Measurements from ENCODE around the gene IDH2. TPM values are rescaled to one million over a fixed set of nuclear protein-coding genes. Genes with fewer than 3 reads are reported as not detected.

Gene IDH2
- polyA plus RNA-seq, 1 donor from 2014 or later: 84.7 TPM

GRCh38 chr15:90033448-90033847, 68.8 kb downstream of the IDH2 start:
- TF ChIP-seq RAD21 (conservative IDR thresholded peaks at IDR 0.05) (no peak), POLR2AphosphoS5 (IDR thresholded peaks at IDR 0.05) (no peak), CTCF (IDR thresholded peaks at IDR 0.05; ENCODE audit: poor library complexity, severe bottlenecking) (no peak), EZH2 (IDR thresholded peaks at IDR 0.05; ENCODE audit: borderline replicate concordance, insufficient read depth, low read length, poor library complexity, severe bottlenecking) (no peak), TAF1 (IDR thresholded peaks at IDR 0.05; ENCODE audit: low read depth) (no peak), MXI1 (conservative IDR thresholded peaks at IDR 0.05; ENCODE audit: poor library complexity, severe bottlenecking) (no peak), EP300 (conservative IDR thresholded peaks at IDR 0.05; ENCODE audit: poor library complexity, severe bottlenecking) (no peak), REST (IDR thresholded peaks at IDR 0.05; ENCODE audit: borderline replicate concordance) (no peak), SMC3 (conservative IDR thresholded peaks at IDR 0.05; ENCODE audit: poor library complexity) (no peak)

More at GRCh38 chr15:90033448-90033847, 68.8 kb downstream of the IDH2 start:
- Histone ChIP-seq H2AFZ (ENCODE audit: low read depth, low read length) (no peak overlapping the region), H3K9ac (ENCODE audit: low read length) (no peak overlapping the region), H3K79me2 (replicated peaks; ENCODE audit: insufficient read depth, low read length) (peaks cover 9% of the 10 kb centered on the region), H3K9me3 (ENCODE audit: low read length) (no peaks in the 10 kb centered on the region), H3K27ac (ENCODE audit: low read length) (no peak overlapping the region), H3K4me3 (ENCODE audit: low read length) (no peak overlapping the region), H3F3A (ENCODE audit: insufficient read depth, low read length, poor library complexity, severe bottlenecking) (no peaks in the 10 kb centered on the region), H3K9me2 (ENCODE audit: insufficient read depth, low read length) (no peaks in the 10 kb centered on the region), H3K36me3 (ENCODE audit: insufficient read depth, low read length) (no peaks in the 10 kb centered on the region), H4K20me1 (ENCODE audit: insufficient read depth) (no peaks in the 10 kb centered on the region), H3K4me2 (ENCODE audit: low read length) (no peak overlapping the region), H3K27me3 (ENCODE audit: insufficient read depth, low read depth, low read length) (no peaks in the 10 kb centered on the region)

Small RNAs within 50 kb of the gene (small RNA-seq; reads per million reads assigned to genes)
- gene RF00066: 0 reads per million in 3 experiments

Other genes with a start within 250 kb of the IDH2 start
- gene AP3S2, start 208.5 kb downstream of the IDH2 start, polyA plus RNA-seq: 47.6 and 60.5 TPM in 2 replicates
- gene ARPIN, start 189.5 kb downstream of the IDH2 start, polyA plus RNA-seq: 2.7 and 3.5 TPM in 2 replicates
- gene ZNF710, start 101.1 kb downstream of the IDH2 start, polyA plus RNA-seq: 10.2 and 14.0 TPM in 2 replicates
- 11.0 and 12.1 TPM in 2 replicates for gene SEMA4B, start 98.9 kb upstream of the IDH2 start, polyA plus RNA-seq
- gene CIB1, start 131.5 kb upstream of the IDH2 start, polyA plus RNA-seq: 9.4 and 10.2 TPM in 2 replicates
- gene GDPGP1, start 131.7 kb upstream of the IDH2 start, polyA plus RNA-seq: 4.3 and 5.8 TPM in 2 replicates
- 0.33 TPM in 1 of 2 replicates, not detected in the other for gene TTLL13, start 147.1 kb upstream of the IDH2 start, polyA plus RNA-seq
- gene NGRN, start 163.2 kb upstream of the IDH2 start, polyA plus RNA-seq: 466 and 494 TPM in 2 replicates
- gene ZNF774, start 249.8 kb upstream of the IDH2 start, polyA plus RNA-seq: 6.8 and 7.0 TPM in 2 replicates

Data from neural cell (in vitro differentiated cells).